Neuron (in vitro differentiated cells): ENCODE data around the gene ARL13A.
"Not testable (repeated sequence)": the region's sequence is repeated elsewhere in the genome, so short reads cannot be mapped to it uniquely, and the experiment has no call there.

Experiments
- H2AFZ ChIP-seq: one replicate; pipeline ENCODE4 v1.6.1; 2013; ENCODE audit warnings: low read depth, mild to moderate bottlenecking, inconsistent platforms, low read length, moderate library complexity
- H3K27me3 ChIP-seq: one replicate; pipeline ENCODE4 v1.6.1; 2013; ENCODE audit warnings: low read length; ENCODE audit not compliant: insufficient read depth
- H3K36me3 ChIP-seq: one replicate; pipeline ENCODE4 v1.6.1; 2013; ENCODE audit warnings: low read length; ENCODE audit not compliant: insufficient read depth
- H3K4me1 ChIP-seq: one replicate; pipeline ENCODE4 v1.6.1; 2013; ENCODE audit warnings: low read length; ENCODE audit not compliant: insufficient read depth
- H3K4me3 ChIP-seq: 2 replicates; pipeline ENCODE4 v1.5.1; 2013; ENCODE audit warnings: mild to moderate bottlenecking, low read length, moderate library complexity
- H3K9me3 ChIP-seq: one replicate; pipeline ENCODE4 v1.6.1; 2013; ENCODE audit warnings: low read length

ARL13A gene

DNA sequence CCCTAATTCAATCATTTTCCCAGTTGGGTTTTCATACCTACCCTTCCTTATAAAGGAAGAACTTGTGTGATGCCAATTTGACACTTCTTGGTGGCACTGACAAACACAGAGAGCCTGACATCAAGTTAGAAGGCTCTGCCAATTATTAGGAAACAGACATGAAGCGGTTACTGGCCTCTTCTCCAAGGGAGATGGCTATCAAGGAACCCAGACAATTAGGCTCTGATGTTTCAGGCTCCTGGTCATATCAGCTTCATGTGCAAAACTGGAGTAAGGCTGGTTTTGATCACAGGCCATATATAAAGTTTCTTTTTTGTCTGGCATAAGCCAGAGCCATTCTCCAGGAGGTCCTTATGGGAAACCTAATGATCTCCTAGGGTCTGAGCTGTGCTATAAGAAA, 428 bp downstream of the ARL13A start:
- Histone ChIP-seq H3K27me3 (no peaks in the 10 kb centered on the region), H3K36me3 (no peaks in the 10 kb centered on the region), H3K9me3 (no peaks in the 10 kb centered on the region), H3K4me3 (no peak overlapping the region), H3K4me1 (no peaks in the 10 kb centered on the region), H2AFZ (no peak overlapping the region)

DNA sequence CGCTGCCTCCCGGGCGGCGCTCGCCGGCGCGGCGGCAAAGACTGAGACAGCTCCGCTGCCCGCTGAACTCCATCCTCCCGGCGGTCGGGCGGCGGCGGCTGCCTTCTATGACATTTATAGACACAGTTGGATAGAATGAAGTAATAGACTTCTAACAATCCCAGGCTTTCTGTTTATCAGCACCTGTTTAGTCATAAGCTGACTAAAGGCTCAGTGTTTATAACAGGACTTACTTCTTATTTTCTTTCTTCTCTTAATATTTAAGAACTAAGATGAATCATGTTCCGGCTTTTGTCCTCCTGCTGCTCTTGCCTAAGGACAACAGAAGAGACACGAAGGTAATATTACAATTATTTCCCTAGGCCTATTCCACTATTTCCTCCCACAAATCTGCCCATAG, 3.9 kb downstream of the ARL13A start:
- no peaks in the 10 kb centered on the region for H3K4me1 ChIP-seq
- H3K27me3 ChIP-seq, result no peaks in the 10 kb centered on the region
- no peaks in the 10 kb centered on the region for H3K36me3 ChIP-seq
- no peak overlapping the region for H2AFZ ChIP-seq
- no peak overlapping the region for H3K4me3 ChIP-seq
- H3K9me3 ChIP-seq, result no peaks in the 10 kb centered on the region

DNA sequence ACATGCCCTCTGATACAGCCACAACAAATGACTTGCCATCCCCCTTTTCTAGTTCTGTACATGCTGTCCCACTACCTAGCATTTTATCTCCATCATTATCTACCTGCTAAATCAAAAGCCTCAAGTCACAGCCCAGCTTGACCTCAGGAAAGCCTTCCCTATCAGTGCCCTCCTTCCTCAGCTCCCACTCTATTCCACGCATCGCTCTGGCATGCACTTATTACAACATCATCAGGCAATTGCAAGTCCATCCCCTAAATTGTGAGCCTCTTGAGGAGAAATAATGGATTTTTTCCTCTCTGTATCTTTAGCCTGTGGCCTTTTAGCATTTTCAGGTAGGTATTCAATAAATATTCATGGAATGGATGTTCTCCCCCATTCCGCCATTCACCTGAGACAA, 5.7 kb downstream of the ARL13A start:
- no peak overlapping the region for H2AFZ ChIP-seq
- no peaks in the 10 kb centered on the region for H3K36me3 ChIP-seq
- H3K9me3 ChIP-seq, result no peaks in the 10 kb centered on the region
- no peak overlapping the region for H3K4me3 ChIP-seq
- H3K4me1 ChIP-seq, result no peaks in the 10 kb centered on the region
- H3K27me3 ChIP-seq, result no peaks in the 10 kb centered on the region

DNA sequence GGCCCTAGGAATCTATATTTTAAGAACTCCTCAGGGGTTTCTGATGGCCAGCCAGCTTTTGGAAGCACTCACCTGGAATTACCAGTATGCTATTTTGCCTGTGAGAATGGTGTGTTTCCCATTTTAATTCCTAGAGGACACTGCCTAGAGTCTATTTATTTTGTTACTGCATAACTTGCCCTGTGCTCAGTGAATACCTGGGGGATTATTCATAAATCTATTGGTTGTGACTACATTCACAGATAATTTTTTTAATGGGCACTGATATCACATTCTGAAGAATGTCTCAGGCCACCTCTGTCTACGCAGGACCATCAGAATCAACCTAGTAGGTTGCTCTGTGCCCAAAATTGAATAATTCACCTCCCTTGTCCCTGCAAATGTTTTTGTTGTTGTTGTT, 6.7 kb downstream of the ARL13A start:
- Histone ChIP-seq H3K36me3 (no peaks in the 10 kb centered on the region), H3K9me3 (no peaks in the 10 kb centered on the region), H2AFZ (no peak overlapping the region), H3K4me3 (no peak overlapping the region), H3K4me1 (no peaks in the 10 kb centered on the region), H3K27me3 (no peaks in the 10 kb centered on the region)

DNA sequence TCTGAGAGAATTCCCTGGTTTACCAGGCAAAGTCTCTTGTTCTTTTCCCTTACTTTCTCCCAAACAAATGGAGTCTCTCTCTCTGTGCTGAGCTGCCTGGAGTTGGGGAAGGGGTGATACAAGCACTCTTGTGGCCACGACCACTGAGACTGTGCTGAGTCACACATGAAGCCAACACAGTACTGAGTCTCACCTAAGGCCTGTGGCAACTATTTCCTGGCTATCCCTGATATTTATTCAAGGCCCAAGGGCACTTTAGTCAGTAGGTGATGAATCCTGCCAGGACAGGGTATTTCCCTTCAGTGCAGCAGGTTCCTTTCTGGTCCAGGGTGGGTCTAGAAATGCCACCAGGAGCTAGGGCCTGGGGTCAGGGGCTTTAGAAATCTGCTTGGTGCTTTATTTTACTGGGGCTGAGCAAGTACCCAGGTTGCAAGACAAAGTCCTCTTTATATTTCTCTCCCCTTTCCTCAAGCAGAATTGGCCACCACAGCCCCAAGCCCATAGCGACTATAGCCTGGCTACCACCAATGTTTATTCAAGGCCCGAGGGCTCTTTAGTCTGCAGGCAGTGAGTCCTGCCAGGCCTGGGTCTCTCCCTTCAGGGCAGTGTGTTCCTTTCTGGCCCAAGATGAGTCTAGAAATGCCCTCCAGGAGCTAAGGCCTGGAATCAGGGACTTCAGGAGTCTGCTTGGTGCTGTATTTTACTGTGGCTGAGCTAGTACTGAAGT, 10.5 kb downstream of the ARL13A start:
- no peaks in the 10 kb centered on the region for H3K9me3 ChIP-seq
- no peaks in the 10 kb centered on the region for H3K4me1 ChIP-seq
- H3K4me3 ChIP-seq, result no peak overlapping the region
- no peak overlapping the region for H2AFZ ChIP-seq
- H3K36me3 ChIP-seq, result no peaks in the 10 kb centered on the region
- H3K27me3 ChIP-seq, result no peaks in the 10 kb centered on the region

DNA sequence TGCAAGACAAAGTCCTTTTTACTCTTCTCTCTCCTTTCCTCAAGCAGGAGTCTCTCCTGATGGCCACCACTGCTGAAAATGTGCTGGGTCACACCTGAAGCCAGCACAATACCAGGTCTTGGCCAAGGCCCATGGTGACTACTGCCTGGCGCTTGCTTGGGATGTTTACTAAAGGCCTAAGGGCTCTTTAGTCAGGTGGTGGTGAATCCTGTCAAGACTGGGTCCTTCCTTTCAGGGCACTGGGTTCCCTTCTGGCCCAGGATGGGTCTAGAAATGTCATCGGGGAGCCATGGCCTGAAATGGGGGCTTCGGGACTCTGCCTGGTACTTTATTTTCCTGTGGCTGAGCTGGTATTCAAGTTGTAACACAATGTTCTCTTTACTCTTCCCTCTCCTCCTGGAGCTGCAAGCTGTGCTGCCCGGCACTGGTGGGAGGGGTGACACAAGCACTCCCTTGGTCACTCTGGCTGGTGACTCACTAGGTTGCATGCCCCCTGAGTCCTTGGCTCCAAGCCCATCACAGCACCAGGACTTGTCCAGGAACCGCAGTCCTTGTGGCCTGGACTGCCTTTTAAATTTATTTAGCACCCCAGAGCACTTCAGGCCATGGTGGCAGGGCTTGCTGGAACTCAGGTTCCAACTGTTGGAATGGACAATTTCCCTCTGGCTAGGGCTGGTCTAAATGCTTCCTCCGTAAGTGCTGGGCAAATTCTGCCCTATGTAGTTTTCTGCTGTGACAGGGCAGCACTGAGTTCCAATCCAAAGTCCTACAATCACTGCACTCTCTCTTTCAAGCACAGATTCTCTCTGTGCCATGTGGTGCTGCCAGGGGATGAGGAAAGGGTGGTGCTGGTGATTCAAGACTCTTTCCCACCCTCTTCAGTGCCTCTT, 11.3 kb downstream of the ARL13A start:
- no peak overlapping the region for H2AFZ ChIP-seq
- no peaks in the 10 kb centered on the region for H3K4me1 ChIP-seq
- no peaks in the 10 kb centered on the region for H3K9me3 ChIP-seq
- H3K36me3 ChIP-seq, result no peaks in the 10 kb centered on the region
- H3K4me3 ChIP-seq, result no peak overlapping the region
- H3K27me3 ChIP-seq, result no peaks in the 10 kb centered on the region

DNA sequence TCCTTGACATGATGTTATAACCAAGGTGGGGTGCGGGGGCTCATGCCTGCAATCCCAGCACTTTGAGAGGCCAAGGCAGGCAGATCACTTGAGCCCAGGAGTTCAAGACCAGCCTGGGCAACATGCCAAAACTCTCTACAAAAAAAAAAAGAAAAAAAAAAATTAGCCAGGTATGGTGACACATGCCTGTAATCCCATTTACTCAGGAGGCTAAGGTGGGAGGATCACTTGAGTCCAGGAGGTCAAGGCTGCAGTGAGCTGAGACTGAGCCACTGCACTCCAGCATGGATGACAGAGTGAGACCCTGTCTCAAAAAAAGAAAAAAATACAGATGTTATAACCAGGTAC, 12.0 kb downstream of the ARL13A start:
- H2AFZ ChIP-seq, H3K9me3 ChIP-seq, H3K27me3 ChIP-seq, H3K36me3 ChIP-seq, H3K4me3 ChIP-seq, H3K4me1 ChIP-seq: not testable (repeated sequence)

DNA sequence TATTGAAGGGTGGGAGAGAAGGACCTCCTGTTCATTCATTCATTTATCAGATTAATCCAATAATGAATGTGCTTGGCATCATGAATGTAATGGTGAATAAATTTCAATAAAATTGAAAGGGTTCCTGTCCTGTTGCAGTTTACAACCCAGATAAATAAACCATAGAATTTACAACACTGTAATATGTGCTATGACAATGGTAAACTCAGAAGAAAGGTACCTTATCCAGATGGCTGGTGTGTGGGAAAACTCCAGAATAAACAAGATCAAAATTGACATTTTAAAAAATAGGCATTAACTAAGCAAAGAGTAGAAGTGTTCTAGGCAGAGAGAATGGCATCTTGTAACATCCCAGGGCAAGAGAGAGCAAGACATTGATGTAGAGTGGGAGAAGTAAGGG, 15.3 kb downstream of the ARL13A start:
- H3K36me3 ChIP-seq, result no peaks in the 10 kb centered on the region
- H3K9me3 ChIP-seq, result no peaks in the 10 kb centered on the region
- no peaks in the 10 kb centered on the region for H3K27me3 ChIP-seq
- no peak overlapping the region for H3K4me3 ChIP-seq
- no peaks in the 10 kb centered on the region for H3K4me1 ChIP-seq
- H2AFZ ChIP-seq, result no peak overlapping the region

DNA sequence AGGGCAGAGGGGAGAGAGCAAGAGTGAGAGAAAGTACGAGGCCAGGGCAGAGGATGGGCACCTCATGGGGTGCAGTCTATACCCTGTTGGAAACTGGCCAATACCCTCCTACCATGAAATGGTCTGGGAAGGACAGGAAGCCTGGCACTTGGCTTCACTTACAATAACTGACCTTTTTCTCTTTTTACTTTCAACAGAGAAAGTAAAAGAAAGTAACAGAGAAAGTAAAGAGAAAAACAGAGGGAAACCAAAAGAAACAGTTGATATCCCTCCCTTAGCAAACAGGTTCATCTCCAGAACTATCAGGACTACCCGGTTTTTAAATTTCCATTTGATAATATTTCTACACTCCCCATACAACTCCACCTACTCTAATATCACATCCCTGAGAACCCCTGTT, 20.6 kb downstream of the ARL13A start:
- H3K27me3 ChIP-seq, result no peaks in the 10 kb centered on the region
- no peaks in the 10 kb centered on the region for H3K9me3 ChIP-seq
- no peak overlapping the region for H3K4me3 ChIP-seq
- no peak overlapping the region for H2AFZ ChIP-seq
- H3K4me1 ChIP-seq, result no peaks in the 10 kb centered on the region
- H3K36me3 ChIP-seq, result no peaks in the 10 kb centered on the region

DNA sequence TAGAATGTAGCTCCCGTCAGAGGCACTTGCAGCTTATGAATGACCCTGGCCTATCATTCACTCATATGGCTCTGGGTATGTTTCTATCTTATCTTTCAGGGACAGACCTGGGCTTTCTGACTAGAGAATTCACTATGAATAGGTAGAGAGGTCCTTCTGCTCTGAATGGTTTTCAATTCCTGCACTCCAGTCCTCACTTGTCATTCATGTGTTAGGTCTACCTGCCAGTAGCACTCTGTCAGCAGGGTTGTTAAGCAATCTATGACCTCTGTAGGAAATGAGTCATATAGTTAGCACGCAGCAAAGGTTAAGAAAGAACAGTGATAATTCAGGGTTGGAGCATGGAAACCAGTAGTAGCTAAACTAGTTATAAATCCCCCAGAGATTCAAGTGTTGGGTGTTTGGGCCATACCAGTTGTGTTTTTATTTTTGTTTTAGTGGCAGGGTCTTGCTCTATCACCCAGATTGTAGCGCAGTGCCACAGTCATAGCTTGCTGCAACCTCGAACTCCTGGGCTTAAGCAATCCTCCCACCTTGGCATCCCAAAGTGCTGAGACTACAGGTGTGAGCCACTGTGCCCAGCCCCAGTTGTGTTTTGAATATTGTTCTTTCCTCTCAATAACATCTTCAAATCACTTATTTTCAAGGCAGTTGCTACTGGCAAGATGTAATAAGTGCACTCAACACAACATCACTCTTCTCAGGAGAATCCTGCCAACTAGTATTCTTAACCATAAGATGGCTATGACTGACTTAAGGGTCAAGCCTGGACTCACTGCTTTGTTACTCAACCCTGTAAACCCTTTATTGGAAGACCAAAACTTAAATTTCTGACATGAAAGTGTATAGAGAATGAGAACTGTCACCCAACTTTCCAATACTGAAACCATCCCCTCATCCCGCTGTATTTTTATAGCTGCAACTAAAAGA, 25.1 kb downstream of the ARL13A start:
- H3K36me3 ChIP-seq, result no peaks in the 10 kb centered on the region
- H3K9me3 ChIP-seq, result no peaks in the 10 kb centered on the region
- H3K27me3 ChIP-seq, result no peaks in the 10 kb centered on the region
- H2AFZ ChIP-seq, result no peak overlapping the region
- no peaks in the 10 kb centered on the region for H3K4me1 ChIP-seq
- no peak overlapping the region for H3K4me3 ChIP-seq

DNA sequence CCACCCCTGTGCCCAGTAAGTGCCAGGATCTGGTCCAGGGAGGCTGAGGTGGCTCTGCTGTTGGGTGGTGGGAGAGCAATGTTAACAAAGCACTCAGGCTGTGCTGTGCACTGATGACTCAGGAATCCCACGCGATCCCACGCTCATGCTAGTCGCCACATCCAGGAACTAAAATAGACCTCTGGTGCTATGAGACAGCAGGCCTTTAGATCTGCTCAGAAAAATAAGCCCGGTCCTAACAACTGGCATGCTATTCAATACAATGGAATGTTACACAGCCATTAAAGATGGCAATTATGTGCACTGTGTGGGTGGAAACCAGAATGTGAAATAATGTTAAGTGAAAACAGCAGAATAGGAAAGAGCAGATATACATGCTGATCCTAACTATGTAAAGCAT, 26.0 kb downstream of the ARL13A start:
- no peaks in the 10 kb centered on the region for H3K36me3 ChIP-seq
- H3K4me1 ChIP-seq, result no peaks in the 10 kb centered on the region
- no peaks in the 10 kb centered on the region for H3K27me3 ChIP-seq
- no peak overlapping the region for H3K4me3 ChIP-seq
- no peaks in the 10 kb centered on the region for H3K9me3 ChIP-seq
- no peak overlapping the region for H2AFZ ChIP-seq

DNA sequence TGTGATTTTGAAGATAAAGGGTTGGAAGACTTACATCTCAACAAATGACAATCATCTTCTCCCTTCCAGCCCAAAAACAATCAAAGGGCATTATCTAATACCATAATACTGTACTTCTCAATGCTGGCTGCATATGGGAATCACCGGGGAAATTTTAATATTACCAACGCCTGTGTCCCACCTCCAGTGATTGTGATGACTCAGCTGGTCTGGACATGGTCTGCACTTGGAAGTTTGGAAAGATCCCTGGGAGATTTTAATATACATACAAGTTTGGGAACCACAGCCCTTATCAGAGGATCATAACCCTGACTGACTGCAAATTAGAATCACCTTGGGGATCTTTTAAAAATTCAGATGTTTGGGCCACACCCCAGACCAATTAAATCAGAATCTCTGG, 29.9 kb downstream of the ARL13A start:
- no peaks in the 10 kb centered on the region for H3K9me3 ChIP-seq
- no peaks in the 10 kb centered on the region for H3K4me1 ChIP-seq
- no peak overlapping the region for H3K4me3 ChIP-seq
- no peaks in the 10 kb centered on the region for H3K36me3 ChIP-seq
- H3K27me3 ChIP-seq, result no peaks in the 10 kb centered on the region
- H2AFZ ChIP-seq, result no peak overlapping the region

DNA sequence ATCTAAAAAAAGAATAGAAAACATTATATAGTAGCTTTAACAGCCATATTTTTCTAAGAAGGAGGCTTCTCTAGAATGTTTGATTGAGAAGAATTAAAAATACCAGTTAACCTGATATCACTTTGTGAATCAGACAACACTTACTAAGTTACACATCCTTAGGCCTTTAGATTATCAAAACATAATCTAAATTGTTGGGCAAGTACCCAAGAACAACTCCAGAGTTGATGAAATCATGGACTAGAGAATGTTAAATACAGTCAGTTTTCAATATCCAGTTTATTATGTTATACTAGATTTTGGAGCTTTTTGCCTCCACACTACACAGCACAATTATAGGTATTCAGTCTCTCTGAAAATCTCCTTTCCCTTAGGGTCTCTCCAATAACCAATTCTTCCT, 39.6 kb downstream of the ARL13A start:
- peaks cover 2% of the 10 kb centered on the region for H3K36me3 ChIP-seq
- H3K4me3 ChIP-seq, result no peak overlapping the region
- H3K27me3 ChIP-seq, result no peaks in the 10 kb centered on the region
- H3K4me1 ChIP-seq, result no peaks in the 10 kb centered on the region
- H2AFZ ChIP-seq, result no peak overlapping the region
- no peaks in the 10 kb centered on the region for H3K9me3 ChIP-seq
